Heart left ventricle (tissue), 16 donors: ENCODE data around the gene TEDC1. TPM values are rescaled to one million over a fixed set of nuclear protein-coding genes. Genes with fewer than 3 reads are reported as not detected.

Experiments used
- ATAC-seq, 4 donors: fragments of 200-7000 bp; cut with Tn5 transposase; one replicate each; pipeline ENCODE4 v1.9.1; 2020 to 2022; ENCODE audit warnings: moderate library complexity in 4 of 4, mild to moderate bottlenecking in 3 of 4, moderate number of reproducible peaks in 1 of 4
- DNase-seq, 5 donors: peaks; one replicate each; pipeline ENCODE4 v3.0.0-alpha.2; 2020
- H3K27ac ChIP-seq, 12 donors: fragments of 200-600 bp; sonication (generic) in 4 of 12; one replicate each; pipeline versions ENCODE4 v1.5.0 to v1.8.0; 2016 to 2022; ENCODE audit warnings: mild to moderate bottlenecking in 2 of 12
- H3K27me3 ChIP-seq, 9 donors: fragments of 200-600 bp; sonication (generic) in 2 of 9; one replicate each; pipeline versions ENCODE4 v1.5.1 to v1.8.0; 2016 to 2022; ENCODE audit warnings: mild to moderate bottlenecking in 3 of 9
- H3K36me3 ChIP-seq, 9 donors: fragments of 200-600 bp; sonication (generic) in 2 of 9; one replicate each; pipeline versions ENCODE4 v1.5.0 to v1.8.0; 2018 to 2022; ENCODE audit warnings: mild to moderate bottlenecking in 2 of 9
- H3K4me1 ChIP-seq, 12 donors: fragments of 200-600 bp; sonication (generic) in 4 of 12; one replicate each; pipeline versions ENCODE4 v1.5.0 to v1.8.0; 2016 to 2022; ENCODE audit warnings: mild to moderate bottlenecking in 3 of 12
- H3K4me3 ChIP-seq, 12 donors: fragments of 200-600 bp; sonication (generic) in 4 of 12; one replicate each; pipeline versions ENCODE4 v1.5.0 to v1.8.0; 2017 to 2022; ENCODE audit warnings: mild to moderate bottlenecking in 9 of 12, moderate library complexity in 4 of 12
- H3K9me3 ChIP-seq, 12 donors: fragments of 200-600 bp; sonication (generic) in 4 of 12; one replicate each; pipeline versions ENCODE4 v1.5.0 to v1.8.0; 2016 to 2022; ENCODE audit warnings: mild to moderate bottlenecking in 1 of 12
- POLR2A ChIP-seq, 2 donors: fragments of 450-650 bp; IDR thresholded peaks; one replicate each; pipeline ENCODE4 v1.6.1; 2017; ENCODE audit warnings: antibody characterized with exemption in 2 of 2, mild to moderate bottlenecking in 2 of 2, moderate library complexity in 2 of 2
- WGBS, 4 donors: extraction: QIAGEN DNeasy Blood & Tissue Kit in 2 of 4; methylation state at CpG; one replicate each; pipeline versions ENCODE4 v1.1.5 to v1.1.7; 2013 to 2018; 5-methylcytosine and 5-hydroxymethylcytosine counted together
- intact Hi-C, 10 donors: fragments of 100-400 bp; cut with DNase I; formaldehyde crosslinking; loops; one replicate each; pipeline versions ENCODE4 v1.11.1 to v1.14.2; 2022
- polyA plus RNA-seq, 2 donors: library from polyadenylated mRNA; stranded (reverse); fragments of 200-250 nt; gene quantifications; one replicate each; pipeline ENCODE4 v1.2.3, GENCODE V29; 2013
- total RNA-seq, 9 donors: library from RNA; depleted of rRNA in 2 of 9; stranded (reverse); fragments of >200 nt in 2 of 9; fragmentation: NEBNext Ultra II Directional in 3 of 9; extraction: Animal tissue kit (Norgen Biotek cat#: 25700) in 3 of 9; gene quantifications; one replicate each; pipeline versions ENCODE4 v1.1.0 to v1.2.4, GENCODE V29; 2016 to 2023
- TF ChIP-seq, protein P1 (sequence below), 12 donors: fragments of 200-600 bp; sonication (generic) in 4 of 12; IDR thresholded peaks; one replicate each; pipeline versions ENCODE4 v1.5.0 to v1.8.0; 2018 to 2022; ENCODE audit warnings: antibody characterized with exemption in 12 of 12, mild to moderate bottlenecking in 5 of 12
- donor health status: ischemic (EF 13 %, LVEDD 7.1; RV severe dilation, severe dysfunction).
- donor health status: healthy with polysubstance abuse.
- donor health status: DM: no; HTN: yes; CAD: no.
- donor health status: DM: no; HTN: no; CAD: no.
- donor health status: ischemic (EF 25% LVEDD 6.9; RV normal size, moderate dysfunction).
- donor health status: ischemic (EF 25% LVEDD 5.7; RV mildly dilated, moderate dysfunction).
- donor health status: healthy.
- donor health status: DM: yes; HTN: yes; CAD: no.
- donor health status: ischemic (EF 35%, LVEDD 5.7; RV mildly dilated, moderate dysfunction).
- donor health status: nonischemic (EF 11% LVEDD 7.7; RV severe dilation, severe dysfunction).
- donor health status: DM: yes; HTN: yes; CAD: no.
- donor health status: PGD.
- donor health status: ischemic (EF 29% LVEDD 5.4; RV normal size, mild dysfunction).
- donor health status: nonischemic (EF 23%, LVEDD 6.1; RV moderate dilation, normal function).

Gene TEDC1
- total and polyA plus RNA-seq, 11 donors = 0.94 to 12.4 (median 3.7) TPM

DNA sequence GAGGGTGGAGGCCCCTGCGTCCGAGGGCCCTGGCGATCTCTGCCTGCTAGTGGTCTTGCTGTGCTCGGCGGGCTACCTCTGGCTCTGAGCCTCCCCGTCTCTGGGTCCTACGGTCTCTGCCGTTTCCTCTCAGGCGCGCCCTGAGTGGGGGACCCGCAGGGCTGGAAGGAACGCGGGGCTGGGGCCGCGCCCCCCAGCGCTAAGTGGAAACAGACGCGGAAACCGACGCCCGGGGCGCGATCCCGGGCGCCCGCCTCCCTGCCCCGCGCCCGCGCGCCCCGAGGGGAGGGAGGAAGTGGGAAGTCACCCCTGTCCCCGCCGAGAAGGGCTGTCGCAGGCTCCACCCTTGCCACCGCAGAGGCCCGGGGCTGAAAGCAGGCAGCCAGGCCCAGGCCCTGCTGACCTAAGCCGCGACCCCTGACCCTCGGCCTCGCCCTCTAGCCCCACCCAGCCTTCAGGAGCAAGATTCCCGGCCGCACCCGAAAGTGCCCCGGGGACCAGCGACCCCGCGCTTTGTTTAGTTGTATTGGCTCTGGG, 3.5 kb upstream of the TEDC1 start:
- H3K4me1 ChIP-seq = peaks cover 25 to 93% (median 79%) of the 10 kb centered on the region in 12 donors
- H3K9me3 ChIP-seq = no peaks in the 10 kb centered on the region
- peak overlapping the region; percentile 45 to 85 (median 70) for H3K4me3 ChIP-seq
- 10 to 23% (median 18%) methylated on average over 21 to 48 of the region's 48 CpGs for whole genome bisulfite sequencing, 4 donors
- TF ChIP-seq POLR2A (IDR thresholded peaks at IDR 0.05) = no peak
- TF ChIP-seq, protein P1, sequence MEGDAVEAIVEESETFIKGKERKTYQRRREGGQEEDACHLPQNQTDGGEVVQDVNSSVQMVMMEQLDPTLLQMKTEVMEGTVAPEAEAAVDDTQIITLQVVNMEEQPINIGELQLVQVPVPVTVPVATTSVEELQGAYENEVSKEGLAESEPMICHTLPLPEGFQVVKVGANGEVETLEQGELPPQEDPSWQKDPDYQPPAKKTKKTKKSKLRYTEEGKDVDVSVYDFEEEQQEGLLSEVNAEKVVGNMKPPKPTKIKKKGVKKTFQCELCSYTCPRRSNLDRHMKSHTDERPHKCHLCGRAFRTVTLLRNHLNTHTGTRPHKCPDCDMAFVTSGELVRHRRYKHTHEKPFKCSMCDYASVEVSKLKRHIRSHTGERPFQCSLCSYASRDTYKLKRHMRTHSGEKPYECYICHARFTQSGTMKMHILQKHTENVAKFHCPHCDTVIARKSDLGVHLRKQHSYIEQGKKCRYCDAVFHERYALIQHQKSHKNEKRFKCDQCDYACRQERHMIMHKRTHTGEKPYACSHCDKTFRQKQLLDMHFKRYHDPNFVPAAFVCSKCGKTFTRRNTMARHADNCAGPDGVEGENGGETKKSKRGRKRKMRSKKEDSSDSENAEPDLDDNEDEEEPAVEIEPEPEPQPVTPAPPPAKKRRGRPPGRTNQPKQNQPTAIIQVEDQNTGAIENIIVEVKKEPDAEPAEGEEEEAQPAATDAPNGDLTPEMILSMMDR (IDR thresholded peaks at IDR 0.05) = no peak
- intact Hi-C loops = loop anchor here in 5 of 10 donors (5.0 to 10.0 kb wide), 3 partner anchors 40 to 115 kb away; partner anchors contain the start of gene MTA1 (in 1 of the 5)
- no peaks in the 10 kb centered on the region for H3K27me3 ChIP-seq
- H3K36me3 ChIP-seq = peaks cover 0 to 7% (median 0%) of the 10 kb centered on the region in 9 donors
- DNase-seq (peak in 4 of 5 donors; percentile 68 to 85 (median 72)), ATAC-seq (no peak)
- peak overlapping the region; percentile 82 to 100 (median 96) for H3K27ac ChIP-seq

DNA sequence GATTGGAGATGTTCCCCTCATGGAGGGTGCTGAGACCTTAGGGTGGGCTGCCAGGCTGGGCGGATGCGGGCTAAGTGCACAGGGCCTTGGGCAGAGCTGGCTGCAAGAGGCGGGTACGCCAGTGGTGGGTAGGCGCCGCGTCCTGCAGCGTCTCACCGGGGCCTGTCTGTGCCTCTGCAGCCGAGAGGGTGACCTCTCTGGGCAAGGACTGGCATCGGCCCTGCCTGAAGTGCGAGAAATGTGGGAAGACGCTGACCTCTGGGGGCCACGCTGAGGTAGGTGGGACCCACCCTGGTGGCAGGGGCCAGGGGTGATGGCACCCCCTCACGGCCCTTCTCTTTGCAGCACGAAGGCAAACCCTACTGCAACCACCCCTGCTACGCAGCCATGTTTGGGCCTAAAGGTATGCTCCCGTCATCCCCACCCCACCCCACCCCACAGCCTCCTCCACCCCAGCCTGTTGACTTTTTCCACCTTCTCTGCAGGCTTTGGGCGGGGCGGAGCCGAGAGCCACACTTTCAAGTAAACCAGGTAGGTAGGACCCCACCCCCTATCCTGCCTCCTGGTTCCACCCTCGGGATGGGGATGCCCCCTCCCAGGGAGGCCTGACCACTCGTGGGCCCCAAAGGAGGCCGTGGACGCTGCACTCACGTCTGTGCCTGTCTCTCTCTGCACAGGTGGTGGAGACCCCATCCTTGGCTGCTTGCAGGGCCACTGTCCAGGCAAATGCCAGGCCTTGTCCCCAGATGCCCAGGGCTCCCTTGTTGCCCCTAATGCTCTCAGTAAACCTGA, 2.9 kb upstream of the TEDC1 start:
- DNase-seq (peak in 3 of 5 donors; percentile 26 to 62 (median 34)), ATAC-seq (no peak)
- no peaks in the 10 kb centered on the region for H3K27me3 ChIP-seq
- intact Hi-C loops = loop anchor here in 9 of 10 donors (2.0 to 10.0 kb wide), 6 partner anchors 13 to 117 kb away; partner anchors contain the start of genes CRIP2 (in 2 of the 9) and MTA1 (in 1 of the 9)
- peaks cover 18 to 88% (median 73%) of the 10 kb centered on the region in 12 donors for H3K4me1 ChIP-seq
- H3K27ac ChIP-seq = peak overlapping the region; percentile 82 to 100 (median 96)
- H3K4me3 ChIP-seq = peak overlapping the region; percentile 45 to 85 (median 70)
- H3K9me3 ChIP-seq = no peaks in the 10 kb centered on the region
- TF ChIP-seq, protein P1 (IDR thresholded peaks at IDR 0.05) = peak in 1 of 12 donors; percentile 4
- TF ChIP-seq POLR2A (IDR thresholded peaks at IDR 0.05) = no peak
- 67 to 74% (median 68%) methylated on average over 17 to 26 of the region's 26 CpGs for WGBS, 4 donors
- H3K36me3 ChIP-seq = peaks cover 0 to 9% (median 0%) of the 10 kb centered on the region in 9 donors

DNA sequence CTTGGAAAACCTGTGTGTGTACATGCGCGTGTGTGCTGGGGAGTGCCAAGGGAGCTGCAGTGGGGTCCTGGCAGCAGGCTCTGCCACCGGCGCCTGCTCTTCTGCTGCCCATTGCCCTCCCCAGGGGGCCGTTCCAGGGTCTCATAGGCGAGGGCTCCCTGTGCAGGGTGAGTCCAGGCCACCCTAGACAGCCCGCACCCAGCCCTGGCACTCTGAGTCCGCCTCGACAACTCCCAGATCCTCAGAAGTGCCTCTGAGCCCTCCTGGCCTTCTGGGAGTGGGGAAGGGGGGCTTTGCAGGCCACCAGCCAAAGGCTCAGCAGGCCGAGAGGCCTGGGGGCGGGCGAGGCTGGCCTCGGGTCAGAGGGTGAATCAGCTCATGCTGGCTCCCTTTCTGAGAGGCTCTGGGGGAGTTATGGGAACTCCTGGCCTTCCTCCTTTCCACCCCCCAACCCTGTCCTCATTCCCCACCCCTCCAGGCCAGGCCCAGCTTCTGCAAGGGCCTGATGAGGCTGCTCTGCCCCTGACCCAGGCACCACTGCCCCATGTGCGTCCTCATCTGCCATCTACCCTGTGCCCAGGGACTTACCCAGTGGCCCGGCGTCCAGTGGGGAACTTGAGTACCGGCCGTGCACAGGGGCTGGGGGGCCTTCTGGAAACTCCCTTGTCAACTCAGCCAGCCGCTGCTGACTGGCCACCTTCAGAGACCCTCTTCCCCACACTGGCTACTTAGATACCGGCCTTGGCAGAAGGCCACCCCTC, 2.1 kb upstream of the TEDC1 start:
- Histone ChIP-seq H3K27me3 (no peaks in the 10 kb centered on the region), H3K36me3 (peaks cover 0 to 9% (median 0%) of the 10 kb centered on the region in 9 donors), H3K27ac (peak overlapping the region in 11 of 12 donors; percentile 92 to 100 (median 96)), H3K4me3 (peak overlapping the region in 10 of 12 donors; percentile 7 to 85 (median 72)), H3K9me3 (no peaks in the 10 kb centered on the region), H3K4me1 (peaks cover 14 to 80% (median 66%) of the 10 kb centered on the region in 12 donors)
- TF ChIP-seq POLR2A (IDR thresholded peaks at IDR 0.05) = no peak
- TF ChIP-seq, protein P1 (IDR thresholded peaks at IDR 0.05) = no peak
- intact Hi-C loops = loop anchor here in 9 of 10 donors (1.0 to 10.0 kb wide), 7 partner anchors 14 to 118 kb away; partner anchors contain the start of genes CRIP2 (in 2 of the 9) and MTA1 (in 1 of the 9)
- ATAC-seq (no peak), DNase-seq (peak in 3 of 5 donors; percentile 20 to 65 (median 52))
- WGBS, 4 donors = 45 to 73% (median 57%) methylated on average over 10 to 20 of the region's 20 CpGs
